Left ventricle myocardium inferior (tissue), 1 donor: ENCODE measurements around the gene HACD2. TPM values are rescaled to one million over a fixed set of nuclear protein-coding genes. Genes with fewer than 3 reads are reported as not detected.
A peak's percentile ranks its signal among the peaks of the same experiment; 100 is the strongest.

Experiments used
- DNase-seq: peaks from one replicate; pipeline ENCODE4 v3.0.0-alpha.2; 2020
- H3K27ac ChIP-seq: fragments of 200-600 bp; replicated peaks from 2 replicates; pipeline ENCODE4 v1.8.0; 2021
- H3K27me3 ChIP-seq: fragments of 200-600 bp; 2 replicates; pipeline ENCODE4 v1.8.0; 2021; ENCODE audit warnings: low read depth
- H3K36me3 ChIP-seq: fragments of 200-600 bp; 2 replicates; pipeline ENCODE4 v1.8.0; 2021
- H3K4me1 ChIP-seq: fragments of 200-600 bp; 2 replicates; pipeline ENCODE4 v1.8.0; 2021
- H3K4me3 ChIP-seq: fragments of 200-600 bp; 2 replicates; pipeline ENCODE4 v1.8.0; 2021; ENCODE audit warnings: mild to moderate bottlenecking, moderate library complexity
- H3K9me3 ChIP-seq: fragments of 200-600 bp; replicated peaks from 2 replicates; pipeline ENCODE4 v1.8.0; 2021
- CTCF ChIP-seq: fragments of 200-600 bp; IDR thresholded peaks from 2 replicates; pipeline ENCODE4 v1.8.0; 2021; ENCODE audit warnings: antibody characterized with exemption, mild to moderate bottlenecking, borderline replicate concordance
- intact Hi-C: fragments of 100-400 bp; cut with micrococcal nuclease; formaldehyde crosslinking; loops from one replicate; pipeline ENCODE4 v1.11.0; 2022
- total RNA-seq: library from RNA; stranded (reverse); fragmentation: NEBNext Ultra II Directional; extraction: Animal tissue kit (Norgen Biotek cat#: 25700); gene quantifications from one replicate; pipeline ENCODE4 v1.2.1, GENCODE V29; 2021
- donor health status: DM: no; HTN: yes; CAD: no; lungs with severe emphysema.

Gene HACD2
- total RNA-seq, 1 donor from 2014 or later = 8.1 TPM

DNA sequence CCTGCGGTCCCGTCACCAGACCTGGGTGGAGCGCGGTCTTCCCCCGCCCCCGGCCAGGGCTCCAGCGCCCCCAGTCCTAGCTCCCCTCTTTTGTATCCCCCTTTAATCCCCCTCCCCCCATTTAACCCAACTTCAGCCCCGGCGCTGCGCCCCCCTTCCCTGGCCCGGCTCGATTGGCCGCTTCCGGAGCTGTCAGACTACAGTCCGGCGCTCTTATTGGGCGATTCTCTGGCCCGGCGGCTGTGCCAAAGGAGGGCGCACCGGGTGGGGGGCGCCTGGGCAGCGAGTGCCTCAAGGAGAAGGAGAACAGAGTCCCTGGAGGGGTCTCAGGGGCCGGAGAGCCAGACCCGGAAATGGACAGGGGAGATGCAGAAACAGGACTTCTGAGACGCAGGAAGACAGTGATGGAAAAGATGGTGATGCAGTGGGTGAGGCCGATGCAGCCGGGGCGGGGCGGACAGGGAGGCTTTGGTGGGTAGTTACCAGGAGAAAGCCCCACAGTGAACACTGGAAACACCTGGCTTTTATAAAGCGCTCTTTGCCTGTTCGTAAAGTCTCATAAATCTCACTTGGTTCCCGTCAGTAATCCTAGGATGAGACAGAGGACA, 134.8 kb downstream of the HACD2 start:
- peak; percentile 38 for DNase-seq
- Histone ChIP-seq H3K36me3 (peaks cover 7% of the 10 kb centered on the region), H3K9me3 (no peaks in the 10 kb centered on the region), H3K27me3 (peaks cover 54% of the 10 kb centered on the region), H3K4me3 (peak overlapping the region; percentile 86), H3K27ac (peak overlapping the region; percentile 92), H3K4me1 (peaks cover 37% of the 10 kb centered on the region)
- intact Hi-C loops = no loop called here
- TF ChIP-seq CTCF = no peak

- Histone ChIP-seq H3K9me3 (no peaks in the 10 kb centered on the region), H3K4me3 (peak overlapping the region; percentile 86), H3K27ac (peak overlapping the region; percentile 92), H3K36me3 (peaks cover 7% of the 10 kb centered on the region), H3K27me3 (peaks cover 58% of the 10 kb centered on the region), H3K4me1 (peaks cover 43% of the 10 kb centered on the region)
- peak; percentile 61 for DNase-seq
- intact Hi-C loops = no loop called here
- TF ChIP-seq CTCF = no peak
Observed at GRCh38 chr3:123449102-123449996, 135.5 kb downstream of the HACD2 start.

- H3K27me3 ChIP-seq = peaks cover 58% of the 10 kb centered on the region
- intact Hi-C loops = no loop called here
Observed at GRCh38 chr3:123448536-123449101, 136.2 kb downstream of the HACD2 start, which contains the start of gene ADCY5. Gene ADCY5, minus strand, starts transcription at chr3:123449090. Its CDS starts 545 bp downstream, at chr3:123448545.

GRCh38 chr3:123447749-123448517, 136.9 kb downstream of the HACD2 start:
- intact Hi-C loops = no loop called here
- peaks cover 7% of the 10 kb centered on the region for H3K36me3 ChIP-seq
- peak; percentile 52 for TF ChIP-seq CTCF
- H3K4me1 ChIP-seq = peaks cover 58% of the 10 kb centered on the region
- H3K27me3 ChIP-seq = peaks cover 58% of the 10 kb centered on the region
- no peaks in the 10 kb centered on the region for H3K9me3 ChIP-seq
- H3K27ac ChIP-seq = peak overlapping the region; percentile 92
- peak overlapping the region; percentile 86 for H3K4me3 ChIP-seq
- no peak for DNase-seq

More at GRCh38 chr3:123448536-123449101, 136.2 kb downstream of the HACD2 start, which contains the start of gene ADCY5:
- Histone ChIP-seq H3K36me3 (peaks cover 7% of the 10 kb centered on the region), H3K4me3 (peak within 1 kb of the TSS; percentile 86), H3K4me1 (peaks cover 51% of the 10 kb centered on the region), H3K9me3 (no peaks in the 10 kb centered on the region), H3K27ac (peak within 1 kb of the TSS; percentile 92)
- no peak for DNase-seq
- TF ChIP-seq CTCF = no peak

DNA sequence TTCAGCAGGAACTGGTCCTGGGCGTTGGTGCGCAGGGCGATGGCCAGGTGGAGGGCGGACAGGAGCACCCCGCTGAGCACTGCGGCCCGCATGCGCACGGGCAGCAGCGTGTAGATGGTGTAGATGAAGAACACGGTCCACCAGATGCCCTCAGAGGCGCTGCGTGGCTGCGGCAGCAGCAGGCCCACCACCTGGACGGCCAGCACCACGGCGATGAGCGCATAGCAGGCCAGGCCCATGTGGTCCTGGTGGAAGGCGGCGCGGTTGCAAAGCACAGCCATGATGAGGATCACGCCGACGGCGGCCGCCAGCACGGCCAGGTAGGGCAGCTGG, 137.5 kb downstream of the HACD2 start:
- Histone ChIP-seq H3K27ac (peak overlapping the region; percentile 92), H3K27me3 (peaks cover 56% of the 10 kb centered on the region), H3K9me3 (no peaks in the 10 kb centered on the region), H3K4me1 (peaks cover 63% of the 10 kb centered on the region), H3K36me3 (peaks cover 7% of the 10 kb centered on the region), H3K4me3 (peak overlapping the region; percentile 86)
- intact Hi-C loops = no loop called here
- DNase-seq = no peak
- no peak for TF ChIP-seq CTCF
